Stimulated activated CD8-positive, alpha-beta memory T cell treated with anti-CD3 and anti-CD28 coated beads, Interleukin-4, amount 100 ng/mL, for 24 hours (primary cell): Measurements from ENCODE around the gene STEAP1.
A peak's percentile ranks its signal among the peaks of the same experiment; 100 is the strongest.
"Not testable (repeated sequence)": the region's sequence is repeated elsewhere in the genome, so short reads cannot be mapped to it uniquely, and the experiment has no call there.

ENCODE experiments used
- DNase-seq: peaks from one replicate; pipeline ENCODE4 v3.0.0-alpha.2; 2020; ENCODE audit warnings: low read depth

STEAP1 gene

DNA sequence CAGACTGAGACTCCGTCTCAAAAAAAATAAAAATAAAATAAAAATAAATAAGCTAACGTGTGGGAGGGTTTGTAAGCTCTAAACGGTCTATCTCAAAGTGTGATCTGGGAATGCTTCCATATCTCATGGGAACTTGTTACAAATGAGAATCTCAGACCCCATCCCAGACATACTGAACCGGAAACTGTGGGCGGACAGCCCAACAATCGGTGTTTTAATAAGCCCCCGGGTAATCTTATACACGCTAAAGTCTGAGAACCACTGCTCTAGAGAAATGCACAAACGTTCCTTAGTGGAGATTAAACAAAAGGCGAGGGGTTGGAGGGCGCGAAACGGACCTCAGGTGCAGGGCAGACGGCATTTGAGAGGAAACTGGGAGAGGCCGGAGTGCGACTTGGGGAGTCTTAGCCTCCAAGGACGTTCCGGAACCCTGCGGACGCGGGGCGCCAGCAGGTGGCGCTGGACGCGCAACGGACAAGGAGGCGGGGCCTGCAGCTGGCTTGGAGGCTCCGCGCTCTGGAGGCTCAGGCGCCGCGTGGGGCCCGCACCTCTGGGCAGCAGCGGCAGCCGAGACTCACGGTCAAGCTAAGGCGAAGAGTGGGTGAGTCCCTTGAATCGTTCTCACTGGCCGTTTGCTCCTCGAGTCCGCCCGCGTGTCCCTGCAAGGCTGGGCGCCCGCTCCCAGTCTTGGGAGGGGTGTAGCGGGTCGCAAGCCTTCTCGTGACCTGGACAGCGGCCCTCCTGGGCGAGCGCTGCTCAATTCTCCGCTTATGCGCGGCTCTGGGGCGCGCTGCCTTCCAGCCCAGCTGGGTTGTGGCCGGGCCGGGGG is at the start of gene STEAP1:
Gene STEAP1 (plus strand): TSS at position 527 of the 829 bp plus-strand sequence. CDS start 5,320 bp downstream, outside the sequence.
- DNase-seq, result peak; percentile 83

DNA sequence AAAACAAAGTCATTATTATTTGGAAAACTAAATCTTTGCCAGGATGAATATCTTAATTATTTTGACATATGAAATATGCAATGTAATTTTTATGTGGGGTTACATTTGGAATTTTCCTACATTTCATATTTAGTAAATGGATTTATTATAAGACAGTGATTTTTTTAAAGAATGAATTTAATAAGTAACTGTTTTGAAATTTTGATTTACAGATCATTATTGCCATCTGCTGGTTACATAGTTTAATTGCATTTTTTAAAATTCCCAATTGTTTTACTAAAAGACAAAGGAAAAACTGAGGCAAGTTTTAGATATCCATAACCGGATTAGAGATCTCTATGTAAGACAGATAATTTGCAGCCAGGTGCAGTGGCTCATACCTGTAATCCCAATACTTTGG is 39.3 kb upstream of the STEAP1 start:
- not testable (repeated sequence) for DNase-seq

DNA sequence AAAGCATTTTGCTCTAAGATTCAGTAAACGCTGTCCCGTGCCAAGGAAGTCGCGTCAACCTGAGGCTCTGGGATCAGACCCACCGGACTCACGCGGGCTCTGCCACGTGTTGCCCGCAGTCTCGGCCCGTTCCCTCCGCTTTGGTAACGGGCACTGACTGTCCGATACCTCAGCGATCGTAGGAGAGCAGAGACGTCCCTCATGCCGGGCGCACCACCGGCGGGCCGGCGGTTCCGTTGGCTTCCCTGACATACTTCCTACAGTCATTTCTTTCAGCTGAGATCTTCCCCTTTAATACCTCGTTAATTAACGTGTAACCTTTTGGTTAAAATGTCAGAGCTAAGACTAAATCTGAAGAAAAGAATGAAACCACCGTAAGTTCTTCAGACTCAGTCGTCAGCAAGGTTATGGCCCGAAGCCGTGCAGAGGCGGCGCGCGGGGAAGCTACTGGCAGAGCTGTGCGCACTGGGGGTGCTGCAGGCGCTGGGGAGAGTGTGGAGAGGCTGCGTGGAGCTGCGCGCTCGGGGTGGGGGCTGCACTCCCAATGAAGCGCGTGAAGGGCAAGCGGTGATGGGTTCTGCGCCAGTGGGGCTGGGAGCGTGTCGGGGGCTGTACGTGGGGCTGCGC is 35.6 kb upstream of the STEAP1 start:
- DNase-seq, result not testable (repeated sequence)

DNA sequence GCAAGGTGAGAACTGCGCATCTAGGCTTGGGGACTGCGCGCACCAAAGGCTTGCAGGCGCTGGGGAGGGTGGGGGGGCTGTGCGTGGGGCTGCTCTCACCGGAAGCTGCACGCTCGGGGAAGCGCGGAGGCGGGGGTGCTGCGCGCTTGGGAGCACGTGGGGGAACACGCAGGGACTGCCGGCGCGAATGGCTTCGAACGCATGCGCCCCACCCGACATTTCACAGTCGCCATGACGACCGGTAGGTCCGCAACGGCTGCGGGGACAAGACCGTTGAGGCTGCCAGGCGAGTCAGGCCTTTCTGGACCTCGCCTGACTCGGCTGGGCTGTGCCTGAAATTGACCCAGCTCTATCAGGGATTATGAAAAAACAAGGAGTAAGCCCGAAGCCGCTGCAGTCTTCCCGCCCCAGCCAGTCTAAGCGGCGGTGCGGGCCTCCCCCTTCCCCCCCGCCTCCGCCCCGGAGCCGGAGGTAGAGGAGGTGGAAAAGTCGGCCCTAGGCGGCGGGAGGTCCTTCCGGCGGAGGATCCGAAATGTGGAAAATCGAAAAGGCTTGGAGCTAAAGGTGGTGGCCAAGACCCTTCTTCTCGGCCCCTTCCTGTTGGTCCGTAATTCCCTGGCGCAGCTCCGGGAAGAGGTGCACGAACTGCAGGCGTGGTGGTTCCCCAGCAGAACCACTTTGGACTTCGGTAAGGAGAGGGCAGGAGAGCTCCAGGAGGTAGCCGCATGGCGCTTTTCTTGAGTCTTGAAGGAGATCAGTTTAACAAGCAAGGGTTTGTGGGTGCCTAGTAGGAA is 34.9 kb upstream of the STEAP1 start:
- DNase-seq, result no peak

DNA sequence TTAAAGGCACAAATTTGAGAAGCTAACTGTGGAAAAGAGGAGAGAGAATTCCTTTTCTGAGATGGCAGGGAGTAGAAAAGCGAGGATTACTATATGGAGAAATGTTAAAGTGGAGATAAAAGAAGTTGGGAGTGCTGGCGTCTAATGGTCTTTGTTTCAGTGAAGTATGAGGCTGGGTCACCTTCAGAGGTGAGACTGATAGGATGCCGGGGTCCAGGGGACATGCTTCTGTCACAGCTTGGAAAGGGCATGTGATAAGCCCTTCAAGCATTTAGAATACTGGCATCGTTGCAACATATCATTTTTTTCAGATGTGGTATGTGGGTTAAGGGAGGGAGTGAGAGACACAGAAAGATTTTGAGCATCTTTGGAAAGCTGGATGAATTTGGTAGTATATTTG is 34.1 kb upstream of the STEAP1 start:
- DNase-seq, result not testable (repeated sequence)

DNA sequence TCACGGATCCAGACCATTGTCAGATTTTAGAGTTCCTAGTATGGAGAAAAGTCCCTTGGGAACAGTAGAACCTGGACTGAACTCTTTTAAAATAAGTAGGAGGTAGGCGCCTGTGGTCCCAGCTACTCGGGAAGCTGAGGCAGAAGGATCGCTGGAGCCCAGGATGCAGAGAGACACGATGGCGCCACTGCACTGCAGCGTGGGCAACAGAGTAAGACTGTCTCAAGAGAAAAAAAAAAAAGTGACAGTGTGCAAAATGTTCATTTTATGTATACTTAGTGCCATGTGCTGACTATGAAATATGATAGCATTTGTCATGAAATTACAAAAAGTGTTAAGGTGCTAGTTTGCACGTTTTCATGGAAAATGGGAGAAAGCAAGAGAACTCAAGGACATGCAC is 22.5 kb upstream of the STEAP1 start:
- DNase-seq, result not testable (repeated sequence)

DNA sequence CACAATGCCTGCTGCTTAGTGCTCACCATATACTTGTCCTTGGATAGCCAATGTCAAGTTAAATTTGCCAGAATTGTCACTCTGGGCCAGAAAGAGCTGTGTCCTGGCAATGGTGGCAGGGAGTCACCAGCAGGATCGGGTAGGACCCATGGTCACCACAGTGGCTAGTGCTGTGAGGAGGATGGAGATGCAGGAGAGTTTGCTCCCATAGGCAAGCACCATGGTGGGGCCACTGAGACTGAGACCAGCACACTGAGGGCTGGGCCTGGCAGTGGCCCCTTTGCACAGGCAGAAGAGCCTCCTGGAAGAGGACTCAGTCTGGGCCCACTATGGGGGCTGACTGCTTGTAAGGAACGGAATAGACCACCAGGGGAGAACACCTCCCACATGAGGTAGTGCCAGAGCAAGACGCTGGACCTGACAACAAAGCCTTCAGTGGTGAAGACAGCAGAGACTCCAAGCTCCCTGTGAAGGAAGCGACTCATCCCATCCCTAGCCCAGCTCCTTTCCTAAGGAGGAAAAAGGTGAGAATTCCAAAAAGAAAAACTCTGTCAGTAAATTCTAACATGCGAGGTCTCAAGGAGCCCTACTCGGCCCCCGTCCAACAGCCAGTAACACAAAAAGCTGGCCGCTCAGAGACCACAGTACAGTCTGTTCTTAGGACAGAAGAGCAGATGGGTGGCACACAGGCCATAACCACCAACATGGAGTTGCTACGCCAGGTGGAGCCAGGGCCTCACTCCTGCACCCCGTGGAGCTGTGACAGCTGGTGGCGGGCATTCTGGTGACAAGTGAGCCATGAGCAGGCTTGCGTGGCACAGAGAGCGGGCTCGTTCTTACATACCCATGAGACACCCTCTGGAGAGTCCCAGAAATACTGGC is 6.9 kb upstream of the STEAP1 start:
- not testable (repeated sequence) for DNase-seq

DNA sequence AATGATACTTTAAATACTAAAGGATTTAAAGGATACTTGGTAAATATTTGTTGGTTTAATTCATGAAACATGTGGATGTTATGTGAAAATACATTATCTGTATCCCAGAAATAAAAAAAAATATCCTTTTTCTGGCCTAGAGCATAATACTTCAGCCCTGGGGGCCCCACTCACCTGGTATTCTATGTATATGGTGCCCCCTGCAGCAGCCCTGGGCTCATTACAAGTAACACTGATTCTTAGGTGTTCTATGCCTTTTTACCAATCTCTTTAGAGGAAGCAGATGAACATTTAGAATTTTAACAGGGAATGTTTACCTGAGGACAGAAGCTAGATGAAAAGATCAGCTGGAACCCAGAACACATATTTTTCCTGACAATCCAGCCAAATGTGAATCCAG is 4.8 kb upstream of the STEAP1 start:
- peak; percentile 3 for DNase-seq

DNA sequence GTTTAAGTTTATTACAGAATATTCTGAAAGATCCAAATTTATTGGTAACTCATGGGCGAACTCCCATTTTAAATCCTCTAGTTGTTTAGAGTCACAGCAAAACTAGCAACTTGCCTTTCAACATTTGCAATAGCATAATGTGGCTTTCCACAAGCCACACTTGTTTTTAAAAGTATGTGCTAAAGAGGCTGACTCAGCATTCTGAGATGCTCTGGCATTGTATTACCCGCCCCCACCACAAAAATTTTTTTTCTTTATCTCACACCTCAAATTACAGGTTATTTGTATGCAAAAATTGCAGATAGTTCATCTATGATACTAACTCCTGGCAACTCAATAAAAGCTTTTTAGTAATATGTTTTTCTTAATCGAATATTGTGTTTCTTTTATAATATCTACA is 2.4 kb upstream of the STEAP1 start:
- not testable (repeated sequence) for DNase-seq

DNA sequence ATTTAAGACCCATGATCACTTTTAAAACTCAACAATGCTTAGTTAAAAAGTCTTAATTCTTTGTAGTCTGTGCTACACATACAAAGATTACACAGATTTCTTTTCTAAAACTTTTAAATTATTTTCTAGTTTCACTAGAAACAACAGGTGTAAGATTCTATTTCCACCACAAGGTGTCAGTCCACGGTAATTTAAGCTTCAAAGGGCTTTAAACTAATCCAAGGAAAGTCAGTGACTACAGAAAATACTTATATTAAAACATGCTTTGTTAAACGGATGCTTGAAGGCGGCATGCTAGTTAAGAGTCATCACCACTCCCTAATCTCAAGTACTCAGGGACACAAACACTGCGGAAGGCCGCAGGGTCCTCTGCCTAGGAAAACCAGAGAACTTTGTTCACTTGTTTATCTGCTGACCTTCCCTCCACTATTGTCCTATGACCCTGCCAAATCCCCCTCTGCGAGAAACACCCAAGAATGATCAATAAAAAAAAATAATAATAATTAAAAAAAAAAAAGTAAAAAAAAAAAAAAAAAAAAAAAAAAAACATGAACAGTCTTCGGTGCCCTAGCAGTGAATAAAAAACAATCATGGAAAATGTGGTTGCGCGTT is 1.5 kb upstream of the STEAP1 start:
- not testable (repeated sequence) for DNase-seq

DNA sequence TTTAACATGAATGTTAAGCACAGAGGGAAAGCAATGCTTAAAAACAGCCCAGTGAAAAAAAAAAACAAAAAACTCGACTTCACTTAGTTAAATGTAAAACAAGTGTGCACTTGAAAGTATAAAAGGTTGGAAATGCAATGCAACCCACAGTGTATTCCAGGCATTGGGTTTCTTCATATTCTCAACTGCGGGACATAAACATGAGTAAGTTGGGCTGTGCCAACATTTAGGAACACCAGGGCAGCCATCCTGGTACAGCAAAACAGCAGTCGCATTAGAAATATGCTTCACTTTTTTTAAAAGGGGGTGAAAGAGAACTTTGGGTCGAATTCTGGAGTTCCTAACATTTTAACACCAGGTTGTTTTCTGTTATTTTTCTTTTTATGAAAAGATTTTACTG is 937 bp downstream of the STEAP1 start:
- DNase-seq, result no peak

DNA sequence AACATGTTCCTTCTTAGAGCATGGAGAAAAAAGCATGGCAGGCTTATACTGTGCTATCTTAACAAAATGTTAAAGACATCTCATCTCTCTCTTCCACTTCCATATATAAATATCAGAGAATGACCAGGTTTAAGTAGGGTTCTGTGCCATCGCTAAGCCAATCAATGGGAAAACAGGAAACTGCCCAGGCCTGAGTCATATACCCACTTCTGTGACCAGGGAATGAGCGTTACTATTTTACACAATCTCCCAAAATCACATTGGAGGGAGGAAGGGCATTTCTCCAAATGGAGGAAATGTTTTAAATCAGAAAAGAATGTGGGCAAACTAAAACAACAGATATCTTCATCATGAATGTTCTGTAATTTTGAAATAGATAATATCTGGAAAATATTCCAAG is 3.1 kb downstream of the STEAP1 start:
- not testable (repeated sequence) for DNase-seq

DNA sequence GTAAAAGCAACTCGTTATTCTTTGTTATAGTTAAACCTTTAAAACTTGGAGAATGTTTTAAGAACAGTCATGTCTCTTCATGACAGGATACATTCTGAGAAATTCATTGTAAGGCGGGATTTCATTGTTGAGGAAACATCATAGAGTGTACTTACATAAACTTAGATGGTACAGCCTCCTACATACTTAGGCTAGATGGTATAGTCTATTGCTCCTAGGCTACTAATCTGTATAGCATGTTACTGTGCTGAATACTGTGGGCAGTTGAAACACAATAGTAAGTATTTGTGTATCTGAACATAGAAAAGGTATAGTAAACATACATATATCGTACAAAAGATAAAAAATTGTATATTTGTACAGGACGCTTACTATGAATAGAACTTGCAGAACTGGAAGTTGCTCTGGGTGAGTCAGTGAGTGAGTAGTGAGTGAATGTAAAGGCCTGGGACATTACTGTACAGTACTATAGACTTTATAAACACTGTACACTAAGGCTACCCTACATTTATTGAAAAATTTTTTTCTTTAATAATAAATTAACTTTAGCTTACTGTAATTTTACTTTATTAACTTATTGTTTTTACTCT is 3.6 kb downstream of the STEAP1 start:
- not testable (repeated sequence) for DNase-seq

DNA sequence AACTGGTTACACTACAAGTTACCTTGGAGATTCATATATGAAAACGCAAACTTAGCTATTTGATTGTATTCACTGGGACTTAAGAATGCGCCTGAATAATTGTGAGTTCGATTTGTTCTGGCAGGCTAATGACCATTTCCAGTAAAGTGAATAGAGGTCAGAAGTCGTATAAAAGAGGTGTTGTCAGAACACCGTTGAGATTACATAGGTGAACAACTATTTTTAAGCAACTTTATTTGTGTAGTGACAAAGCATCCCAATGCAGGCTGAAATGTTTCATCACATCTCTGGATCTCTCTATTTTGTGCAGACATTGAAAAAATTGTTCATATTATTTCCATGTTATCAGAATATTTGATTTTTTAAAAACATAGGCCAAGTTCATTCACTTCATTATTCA is 9.3 kb downstream of the STEAP1 start:
- no peak for DNase-seq

DNA sequence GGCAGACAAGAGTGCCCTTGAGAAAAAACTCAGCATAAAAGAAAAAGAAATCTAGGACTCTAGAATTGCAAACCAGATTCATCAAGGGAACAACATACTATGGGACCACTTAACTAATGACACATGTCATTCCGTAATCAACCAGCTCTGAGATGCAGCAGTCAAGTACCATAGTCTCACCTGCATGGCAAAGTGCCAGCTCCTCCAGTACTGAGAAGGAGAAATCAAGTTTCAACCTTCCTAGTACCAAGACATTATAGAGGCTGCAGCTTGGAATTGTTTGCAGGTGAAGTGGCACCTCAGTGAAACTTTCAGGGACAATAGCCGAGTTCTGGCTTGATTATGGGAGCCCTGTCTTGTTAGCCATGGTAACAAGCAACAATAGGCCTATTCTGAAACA is 11.5 kb downstream of the STEAP1 start:
- DNase-seq, result no peak

DNA sequence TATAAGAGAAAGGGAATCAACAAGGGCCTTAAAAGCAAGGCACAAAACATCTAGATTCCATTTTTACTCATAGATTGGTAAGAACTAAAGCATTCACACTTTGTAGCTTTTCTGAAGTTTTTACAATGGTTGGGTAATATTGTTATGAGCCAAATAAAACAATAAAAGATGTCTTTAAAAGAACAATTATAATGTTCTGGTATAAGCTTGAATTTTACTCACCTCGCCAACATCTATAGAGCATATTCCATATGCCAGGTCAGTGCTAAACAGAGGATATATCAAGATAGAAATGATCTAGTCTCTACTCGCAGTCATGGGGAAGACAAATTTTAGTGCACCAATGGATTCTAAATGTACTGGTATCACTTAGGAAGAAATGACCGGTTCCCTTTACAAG is 11.9 kb downstream of the STEAP1 start:
- no peak for DNase-seq

DNA sequence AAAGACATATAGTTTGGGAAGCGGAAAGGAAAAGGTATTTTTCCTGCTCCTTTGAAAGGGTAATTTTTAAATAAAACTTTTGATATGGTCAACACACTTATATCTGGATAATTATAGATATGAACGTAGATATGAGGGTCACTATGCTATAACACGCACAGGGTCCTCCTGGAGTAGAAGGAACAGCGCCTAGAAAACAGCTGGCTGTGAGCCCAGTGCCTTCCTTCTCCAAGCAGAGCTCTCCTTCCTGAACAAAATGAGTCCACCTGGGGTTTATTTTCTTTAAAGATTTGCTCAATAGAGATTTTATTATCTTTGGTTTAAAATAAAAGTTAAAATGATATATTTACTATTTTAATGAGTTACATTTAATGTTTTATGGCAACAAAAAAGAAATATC is 13.1 kb downstream of the STEAP1 start:
- no peak for DNase-seq

DNA sequence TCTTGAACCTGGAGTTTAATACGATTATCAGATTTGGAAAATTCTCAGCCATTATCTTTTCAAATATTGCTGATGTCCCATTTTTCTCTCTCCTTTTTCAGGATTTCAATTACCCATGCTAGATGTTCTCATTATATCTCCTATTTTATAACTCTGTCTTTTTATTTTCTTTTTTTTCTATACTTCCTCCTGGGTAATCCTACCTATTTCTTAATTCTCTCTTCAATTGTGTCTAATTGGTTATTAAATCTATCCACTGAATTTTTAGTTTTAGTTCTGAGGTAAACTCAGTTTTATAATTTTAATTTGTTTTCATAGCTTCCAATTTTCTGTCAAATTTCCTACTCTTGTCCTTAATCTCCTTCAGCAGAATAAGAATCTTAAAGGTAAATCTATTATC is 15.6 kb downstream of the STEAP1 start:
- DNase-seq, result no peak

DNA sequence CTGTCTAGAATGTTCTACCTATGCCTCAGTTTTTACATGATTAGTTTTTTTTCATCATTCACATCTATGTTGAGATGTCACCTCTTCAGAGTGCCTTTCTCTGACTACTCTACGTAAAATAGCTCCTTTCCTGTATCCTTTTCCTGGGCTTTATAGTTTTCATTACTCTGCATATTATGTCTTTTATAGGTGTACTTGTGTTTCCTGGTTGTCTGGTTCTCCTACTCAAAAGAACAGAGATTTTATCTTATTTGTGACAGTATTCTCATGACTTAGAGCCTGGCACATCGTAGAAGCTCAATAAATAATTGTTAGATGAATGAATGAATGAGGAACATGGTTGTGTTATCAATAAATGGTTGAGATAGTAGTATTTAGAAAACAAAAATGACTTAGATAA is 17.9 kb downstream of the STEAP1 start:
- DNase-seq, result no peak

DNA sequence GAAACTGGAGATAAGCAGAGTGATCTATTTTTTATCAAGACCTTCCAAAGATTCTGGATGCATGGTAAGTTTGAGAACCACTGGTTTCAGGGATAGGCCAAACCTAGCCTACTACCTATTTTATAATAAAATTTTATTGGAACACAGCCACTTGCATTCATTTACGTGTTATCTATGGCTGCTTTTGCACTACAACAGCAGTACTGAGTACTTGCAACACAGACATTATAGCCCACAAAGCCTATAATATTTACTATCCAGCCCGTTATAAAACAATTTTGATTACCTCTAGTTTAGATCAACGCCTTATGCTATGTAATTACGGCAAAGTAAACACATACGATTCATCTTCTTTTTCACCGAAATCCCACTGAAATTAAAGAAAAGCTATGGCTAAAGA is 18.4 kb downstream of the STEAP1 start:
- DNase-seq, result no peak
